H1 (cell line): ENCODE measurements around the gene SERPINB6. TPM values are rescaled to one million over a fixed set of nuclear protein-coding genes. Genes with fewer than 3 reads are reported as not detected.

Experiments used
- CTCF ChIA-PET: fragments of 300-600 bp; sonication (Branson Sonifier 250); formaldehyde crosslinking; loops from one replicate; lab custom pipeline; 2021; ENCODE audit not compliant: partially characterized antibody; lab: Charles Lee
- POLR2A ChIA-PET: fragments of 300-600 bp; sonication (Branson Sonifier 250); formaldehyde crosslinking; loops from one replicate; lab custom pipeline; 2021; ENCODE audit warnings: inconsistent platforms; ENCODE audit not compliant: partially characterized antibody; lab: Charles Lee
- DNase-seq, 2 experiments: peaks; one replicate each; pipeline versions ENCODE4 v3.0.0 to v3.0.0-alpha.2; 2010 to 2022; ENCODE audit warnings: low spot score in 2 of 2, low read depth in 1 of 2, mixed read lengths in 1 of 2
- FAIRE-seq: peaks from 2 replicates; lab custom pipeline; 2011; peaks lifted over from hg19 to GRCh38; lab: Jason Lieb, UNC
- H2AFZ ChIP-seq: 2 replicates; pipeline ENCODE4 v1.8.1; 2012; ENCODE audit warnings: low read length, inconsistent platforms
- H2AK5ac ChIP-seq: 2 replicates; pipeline ENCODE4 v1.6.1; 2013; ENCODE audit warnings: low read depth, low read length
- H2BK120ac ChIP-seq: replicated peaks from 2 replicates; pipeline ENCODE3; 2013; ENCODE audit warnings: low read depth, low read length, inconsistent platforms
- H2BK12ac ChIP-seq: 2 replicates; pipeline ENCODE4 v1.6.1; 2013; ENCODE audit warnings: low read depth, low read length
- H2BK15ac ChIP-seq: 2 replicates; pipeline ENCODE4 v1.6.1; 2013; ENCODE audit warnings: low read length
- H2BK20ac ChIP-seq: 2 replicates; pipeline ENCODE4 v1.6.1; 2013; ENCODE audit warnings: low read length
- H2BK5ac ChIP-seq: 2 replicates; pipeline ENCODE4 v1.6.1; 2013; ENCODE audit warnings: low read depth, low read length
- H3K14ac ChIP-seq: 2 replicates; pipeline ENCODE4 v1.6.1; 2013; ENCODE audit warnings: inconsistent platforms; ENCODE audit not compliant: insufficient read length
- H3K18ac ChIP-seq: 2 replicates; pipeline ENCODE4 v1.6.1; 2013; ENCODE audit warnings: low read length; ENCODE audit errors: extremely low read depth
- H3K23ac ChIP-seq: 2 replicates; pipeline ENCODE4 v1.6.1; 2013; ENCODE audit warnings: inconsistent platforms; ENCODE audit not compliant: insufficient read length
- H3K23me2 ChIP-seq: 2 replicates; pipeline ENCODE4 v1.6.1; 2013; ENCODE audit warnings: low read depth, low read length
- H3K27ac ChIP-seq: 2 replicates; pipeline ENCODE4 v1.6.1; 2011; ENCODE audit warnings: low read depth, low read length, inconsistent platforms
- H3K27me3 ChIP-seq, 4 experiments: replicated peaks in 1 of 4; 1 replicate in 1 of 4; 2 replicates in 3 of 4; pipeline versions ENCODE4 v1.6.1 to v1.8.1; 2011 to 2013; ENCODE audit warnings: low read length in 3 of 4, mild to moderate bottlenecking in 3 of 4, inconsistent platforms in 2 of 4, mixed read lengths in 2 of 4, moderate library complexity in 1 of 4; ENCODE audit not compliant: control insufficient read depth in 3 of 4, insufficient read depth in 3 of 4; ENCODE audit errors: extremely low read depth in 1 of 4
- H3K36me3 ChIP-seq, 4 experiments: 2 replicates each; pipeline versions ENCODE4 v1.6.1 to v1.8.1; 2011 to 2013; ENCODE audit warnings: mild to moderate bottlenecking in 4 of 4, low read length in 3 of 4, moderate library complexity in 2 of 4, control low read depth in 1 of 4, inconsistent platforms in 1 of 4; ENCODE audit not compliant: insufficient read depth in 4 of 4, control insufficient read depth in 2 of 4
- H3K4ac ChIP-seq: replicated peaks from 2 replicates; pipeline ENCODE3; 2013; ENCODE audit warnings: low read length, low read depth, mixed read lengths, inconsistent platforms; ENCODE audit not compliant: insufficient read length
- H3K4me1 ChIP-seq, 4 experiments: replicated peaks in 1 of 4; 1 replicate in 1 of 4; 2 replicates in 3 of 4; pipeline versions ENCODE4 v1.6.1 to v1.8.1; 2011 to 2013; ENCODE audit warnings: low read length in 3 of 4, inconsistent platforms in 2 of 4, mixed read lengths in 1 of 4; ENCODE audit not compliant: insufficient read depth in 4 of 4, control insufficient read depth in 3 of 4
- H3K4me2 ChIP-seq, 2 experiments: 2 replicates each; pipeline versions ENCODE4 v1.6.1 to v1.8.1; 2011 to 2013; ENCODE audit warnings: low read depth in 2 of 2, low read length in 2 of 2, control low read depth in 1 of 2, inconsistent platforms in 1 of 2, mild to moderate bottlenecking in 1 of 2; ENCODE audit not compliant: insufficient read depth in 1 of 2
- H3K4me3 ChIP-seq, 4 experiments: fragments of 200-600, 300-600 bp in 1 of 4; sonication (generic), shearing (Covaris generic), sonication (Bioruptor Twin) in 1 of 4; 2 replicates each; pipeline versions ENCODE4 v1.5.1 to v1.8.1; 2011 to 2016; ENCODE audit warnings: low read length in 4 of 4, low read depth in 3 of 4, control low read depth in 2 of 4, inconsistent platforms in 2 of 4, mild to moderate bottlenecking in 2 of 4, mixed read lengths in 1 of 4, moderate library complexity in 1 of 4; ENCODE audit not compliant: insufficient read depth in 2 of 4; ENCODE audit errors: extremely low read depth in 1 of 4
- H3K56ac ChIP-seq: replicated peaks from 2 replicates; pipeline ENCODE3; 2013; ENCODE audit warnings: low read depth, mild to moderate bottlenecking, mixed read lengths, low read length, inconsistent platforms; ENCODE audit not compliant: insufficient read length
- H3K79me1 ChIP-seq: 2 replicates; pipeline ENCODE4 v1.6.1; 2013; ENCODE audit warnings: low read depth, low read length, control low read depth
- H3K79me2 ChIP-seq, 2 experiments: 2 replicates each; pipeline versions ENCODE4 v1.6.1 to v1.8.1; 2012 to 2013; ENCODE audit warnings: low read length in 2 of 2, mild to moderate bottlenecking in 2 of 2, inconsistent platforms in 1 of 2; ENCODE audit not compliant: insufficient read depth in 2 of 2, control insufficient read depth in 1 of 2
- H3K9ac ChIP-seq, 4 experiments: replicated peaks in 1 of 4; 1 replicate in 1 of 4; 2 replicates in 3 of 4; pipeline versions ENCODE4 v1.6.1 to v1.8.1; 2011 to 2013; ENCODE audit warnings: low read depth in 3 of 4, low read length in 3 of 4, control low read depth in 2 of 4, mild to moderate bottlenecking in 2 of 4, moderate library complexity in 2 of 4, inconsistent platforms in 1 of 4; ENCODE audit errors: extremely low read depth in 1 of 4
- H3K9me3 ChIP-seq, 2 experiments: 2 replicates each; pipeline versions ENCODE4 v1.6.1 to v1.8.1; 2012 to 2013; ENCODE audit warnings: mild to moderate bottlenecking in 2 of 2, moderate library complexity in 2 of 2, control low read depth in 1 of 2, inconsistent platforms in 1 of 2, low read depth in 1 of 2, low read length in 1 of 2, mixed read lengths in 1 of 2; ENCODE audit not compliant: insufficient read depth in 2 of 2
- H4K20me1 ChIP-seq, 2 experiments: replicated peaks in 1 of 2; 2 replicates each; pipeline versions ENCODE3 to v1.8.1; 2011 to 2013; ENCODE audit warnings: inconsistent platforms in 2 of 2, low read length in 2 of 2, mild to moderate bottlenecking in 1 of 2; ENCODE audit not compliant: insufficient read depth in 2 of 2, control insufficient read depth in 1 of 2
- H4K5ac ChIP-seq: 2 replicates; pipeline ENCODE4 v1.6.1; 2013; ENCODE audit warnings: low read length, low read depth, mixed read lengths, inconsistent platforms; ENCODE audit not compliant: insufficient read length
- H4K8ac ChIP-seq: 2 replicates; pipeline ENCODE4 v1.8.0; 2013; ENCODE audit warnings: mild to moderate bottlenecking, moderate library complexity, low read length, inconsistent platforms; ENCODE audit not compliant: insufficient read depth; ENCODE audit errors: extremely low read depth
- H4K91ac ChIP-seq: replicated peaks from 2 replicates; pipeline ENCODE3; 2013; ENCODE audit warnings: low read length, mixed read lengths, inconsistent platforms; ENCODE audit not compliant: insufficient read length
- ATF2 ChIP-seq: IDR thresholded peaks from 2 replicates; pipeline ENCODE4 v1.6.1; 2012; ENCODE audit warnings: low read length, inconsistent platforms
- BCL11A ChIP-seq, 2 experiments: IDR thresholded peaks; one replicate each; pipeline ENCODE4 v1.6.1; 2011; ENCODE audit warnings: low read depth in 2 of 2, low read length in 2 of 2, mild to moderate bottlenecking in 2 of 2
- CBX5 ChIP-seq: fragments of 300-800, 300-1000 bp; sonication (generic); IDR thresholded peaks from 2 replicates; pipeline ENCODE4 v1.7.1; 2016; ENCODE audit warnings: antibody characterized with exemption, low read length, low read depth
- CTCF ChIP-seq, 3 experiments: IDR thresholded peaks; 1 replicate in 2 of 3; 2 replicates in 1 of 3; pipeline versions ENCODE4 v1.5.1 to v1.6.1; 2011; ENCODE audit warnings: low read length in 3 of 3, mild to moderate bottlenecking in 3 of 3, inconsistent platforms in 2 of 3, low read depth in 1 of 3, moderate library complexity in 1 of 3; ENCODE audit not compliant: insufficient read depth in 1 of 3; ENCODE audit errors: control extremely low read depth in 1 of 3
- RFX5 ChIP-seq: IDR thresholded peaks from 2 replicates; pipeline ENCODE4 v1.6.1; 2011; ENCODE audit warnings: low read depth, low read length, improper control_type of control experiment, borderline replicate concordance
- TAF7 ChIP-seq: optimal IDR thresholded peaks from 2 replicates; pipeline ENCODE3; 2011; ENCODE audit warnings: low read depth, mild to moderate bottlenecking, inconsistent platforms, low read length, moderate library complexity, borderline replicate concordance
- TBP ChIP-seq: IDR thresholded peaks from 2 replicates; pipeline ENCODE4 v1.6.1; 2011; ENCODE audit warnings: low read depth, low read length, improper control_type of control experiment
- ZNF274 ChIP-seq: IDR thresholded peaks from 2 replicates; pipeline ENCODE4 v1.7.0; 2012; ENCODE audit warnings: low read length, borderline replicate concordance; ENCODE audit errors: extremely low read depth
- WGBS, 2 experiments: shearing (Covaris generic) in 1 of 2; methylation state at CpG; one replicate each; pipeline versions ENCODE4 v1.1.6 to v1.1.7; 2013 to 2015; ENCODE audit warnings: low lambda C conversion rate in 2 of 2, mixed read lengths in 2 of 2, inconsistent platforms in 1 of 2, low coverage in 1 of 2, missing lambda C conversion rate in 1 of 2; ENCODE audit not compliant: insufficient replicate concordance in 2 of 2, insufficient coverage in 1 of 2, insufficient read length in 1 of 2; ENCODE audit errors: extremely low coverage in 1 of 2, missing lambda C conversion rate in 1 of 2; 5-methylcytosine and 5-hydroxymethylcytosine counted together
- polyA plus RNA-seq, 7 experiments: library from polyadenylated mRNA; depleted of rRNA in 3 of 7; stranded (reverse) in 5 of 7; unstranded in 2 of 7; fragments of >200 nt in 5 of 7; fragments of 200-250 nt in 2 of 7; gene quantifications; 1 replicate in 5 of 7; 2 replicates in 1 of 7; 4 replicates in 1 of 7; pipeline versions ENCODE4 v1.2.1 to v1.2.3, GENCODE V29; 2011 to 2013; ENCODE audit warnings: missing spikeins in 2 of 7, mixed read lengths in 2 of 7
- total RNA-seq: library from RNA; stranded (reverse); fragmentation: NEBNext Ultra II Directional; extraction: Animal tissue kit (Norgen Biotek cat#: 25700); gene quantifications from 2 replicates; pipeline ENCODE4 v1.2.1, GENCODE V29; 2021

The SERPINB6 gene
- total and polyA plus RNA-seq, 2 of the 8 experiments (the other 6 are each of a cell fraction or from before 2014, with no cell fraction given) = 27.2 to 29.4 TPM

GRCh38 chr6:2978923-2979322, 7.6 kb upstream of the SERPINB6 start:
- H3K9ac ChIP-seq = no peak overlapping the region
- ChIA-PET CTCF (interaction anchor here (1.3 to 9.3 kb wide), 6 partner anchors 8 to 133 kb away, joined by 4 to 54 read pairs (median 4); no protein-coding TSS in a partner anchor), POLR2A (no interaction called here)
- no peak overlapping the region for H3K27ac ChIP-seq
- DNase-seq (no peak), FAIRE-seq (no peak)
- H3K18ac ChIP-seq = no peak overlapping the region
- H3K79me1 ChIP-seq = no peaks in the 10 kb centered on the region
- no peak overlapping the region for H3K56ac ChIP-seq
- no peak overlapping the region for H2BK5ac ChIP-seq
- no peak overlapping the region for H2AFZ ChIP-seq
- H2BK20ac ChIP-seq = no peak overlapping the region
- no peak overlapping the region for H3K4me3 ChIP-seq
- H2BK120ac ChIP-seq = no peak overlapping the region
- H3K23me2 ChIP-seq = no peaks in the 10 kb centered on the region
- H4K91ac ChIP-seq = no peak overlapping the region
- H3K79me2 ChIP-seq = no peaks in the 10 kb centered on the region
- no peak overlapping the region for H3K14ac ChIP-seq
- no peak overlapping the region for H3K4me2 ChIP-seq
- no peak overlapping the region for H2AK5ac ChIP-seq
- no peak overlapping the region for H3K23ac ChIP-seq
- H2BK12ac ChIP-seq = no peak overlapping the region
- peaks cover 0 to 6% (median 0%) of the 10 kb centered on the region in 4 experiments; a peak in 2 of 7 replicates for H3K4me1 ChIP-seq
- H3K27me3 ChIP-seq = no peaks in the 10 kb centered on the region
- no peaks in the 10 kb centered on the region for H3K9me3 ChIP-seq
- no peak overlapping the region for H4K8ac ChIP-seq
- 89% methylated on average over 4 of the region's 4 CpGs; no CpG with 5 or more reads in 1 of the 2 experiments for WGBS, 2 experiments
- H4K5ac ChIP-seq = no peak overlapping the region
- H4K20me1 ChIP-seq = no peaks in the 10 kb centered on the region
- H3K4ac ChIP-seq = no peak overlapping the region
- H3K36me3 ChIP-seq = no peaks in the 10 kb centered on the region
- no peak overlapping the region for H2BK15ac ChIP-seq
- TF ChIP-seq TBP (no peak), ATF2 (no peak), RFX5 (no peak), BCL11A (IDR thresholded peaks at IDR 0.05; ENCODE audit: low read depth in 2 of 2, low read length in 2 of 2) (no peak), CTCF (IDR thresholded peaks at IDR 0.05; ENCODE audit: control extremely low read depth in 1 of 3, insufficient read depth in 1 of 3, low read depth in 1 of 3, low read length in 3 of 3) (no peak), ZNF274 (no peak), CBX5 (no peak), TAF7 (no peak)
